A549 (cell line): ENCODE measurements around the gene CCNYL1. TPM values are rescaled to one million over a fixed set of nuclear protein-coding genes. Genes with fewer than 3 reads are reported as not detected.

ENCODE experiments used
- ATAC-seq, 2 experiments: fragments of 200-7000 bp in 1 of 2; fragments of >200 bp in 1 of 2; cut with Nextera tagmentation in 1 of 2; cut with Tn5 transposase in 1 of 2; 3 replicates each; pipeline versions ENCODE4 v1.8.0 to v1.9.1; 2018 to 2020; ENCODE audit warnings: mild to moderate bottlenecking in 1 of 2, moderate library complexity in 1 of 2
- CTCF ChIA-PET: fragments of 300-600 bp; sonication (Branson Sonifier 250); formaldehyde crosslinking; extraction: SDS; loops from one replicate; lab custom pipeline; 2021; ENCODE audit warnings: antibody characterized with exemption, inconsistent platforms; lab: Yijun Ruan, JAX
- POLR2A ChIA-PET: fragments of 350-600 bp; formaldehyde crosslinking; extraction: SDS; loops from one replicate; lab custom pipeline; 2021; ENCODE audit warnings: antibody characterized with exemption, inconsistent platforms; lab: Yijun Ruan, JAX
- DNase-seq, 2 experiments: peaks; one replicate each; pipeline versions ENCODE4 v3.0.0 to v3.0.0-alpha.2; 2011 to 2016; ENCODE audit warnings: low read depth in 1 of 2, low spot score in 1 of 2
- FAIRE-seq: peaks from 2 replicates; lab custom pipeline; 2011; peaks lifted over from hg19 to GRCh38; lab: Jason Lieb, UNC
- H3K27ac ChIP-seq, 2 experiments: fragments of >200 bp; sonication (Bioruptor Twin); formaldehyde crosslinking; 3 replicates each; pipeline ENCODE4 v1.5.1; 2016 to 2017
- H3K4me1 ChIP-seq: fragments of >200 bp; sonication (Bioruptor Twin); formaldehyde crosslinking; 3 replicates; pipeline ENCODE4 v1.6.1; 2016
- H3K4me2 ChIP-seq: fragments of >200 bp; sonication (Bioruptor Twin); formaldehyde crosslinking; 3 replicates; pipeline ENCODE4 v1.6.1; 2016
- H3K4me3 ChIP-seq: fragments of >200 bp; sonication (Bioruptor Twin); formaldehyde crosslinking; 3 replicates; pipeline ENCODE4 v1.5.1; 2016
- H3K9me3 ChIP-seq: fragments of >200 bp; sonication (Bioruptor Twin); formaldehyde crosslinking; 3 replicates; pipeline ENCODE4 v1.6.1; 2016
- ATOH8 ChIP-seq: fragments of 250-450 bp; sonication (Bioruptor Pico); IDR thresholded peaks from 2 replicates; pipeline ENCODE4 v1.5.0; 2020; ENCODE audit warnings: low read depth, mild to moderate bottlenecking, moderate library complexity
- CBX8 ChIP-seq: fragments of 200-600 bp; sonication (generic); IDR thresholded peaks from 2 replicates; pipeline ENCODE4 v1.6.1; 2016
- CEBPB ChIP-seq, 2 experiments: fragments of >200 bp in 1 of 2; sonication (Bioruptor Twin) in 1 of 2; formaldehyde crosslinking in 1 of 2; IDR thresholded peaks; 2 replicates each; pipeline ENCODE4 v1.6.1; 2012 to 2016
- CHD2 ChIP-seq: fragments of 150-350 bp; IDR thresholded peaks from 2 replicates; pipeline ENCODE4 v1.6.1; 2014; ENCODE audit warnings: low read length; ENCODE audit not compliant: partially characterized antibody
- CHD4 ChIP-seq: fragments of 200-600 bp; sonication (generic); IDR thresholded peaks from 2 replicates; pipeline ENCODE4 v1.6.1; 2016; ENCODE audit warnings: antibody characterized with exemption, mild to moderate bottlenecking, borderline replicate concordance
- ELK1 ChIP-seq: fragments of 150-350 bp; IDR thresholded peaks from 2 replicates; pipeline ENCODE4 v1.6.1; 2014; ENCODE audit warnings: low read depth, mild to moderate bottlenecking, low read length
- FOXS1 ChIP-seq: fragments of 250-450 bp; sonication (Bioruptor Pico); IDR thresholded peaks from 2 replicates; pipeline ENCODE4 v1.5.0; 2020; ENCODE audit warnings: mild to moderate bottlenecking, moderate library complexity
- HES2 ChIP-seq: fragments of >200 bp; sonication (Bioruptor Twin); formaldehyde crosslinking; IDR thresholded peaks from 2 replicates; pipeline ENCODE4 v1.6.1; 2016
- HEYL ChIP-seq: fragments of 250-450 bp; sonication (Bioruptor Pico); IDR thresholded peaks from 2 replicates; pipeline ENCODE4 v1.8.0; 2021; ENCODE audit warnings: mild to moderate bottlenecking, moderate library complexity
- HMGXB4 ChIP-seq: fragments of 250-450 bp; sonication (Bioruptor Pico); IDR thresholded peaks from 2 replicates; pipeline ENCODE4 v1.5.0; 2021; ENCODE audit warnings: mild to moderate bottlenecking, moderate library complexity, borderline replicate concordance
- HOXA7 ChIP-seq: fragments of 250-450 bp; sonication (Bioruptor Pico); IDR thresholded peaks from 2 replicates; pipeline ENCODE4 v1.5.0; 2020; ENCODE audit warnings: mild to moderate bottlenecking, moderate library complexity
- MAFK ChIP-seq: fragments of 450-650 bp; IDR thresholded peaks from 2 replicates; pipeline ENCODE4 v1.6.1; 2014; ENCODE audit not compliant: partially characterized antibody
- MAX ChIP-seq: IDR thresholded peaks from 2 replicates; pipeline ENCODE4 v1.6.1; 2012
- PBX3 ChIP-seq: IDR thresholded peaks from 2 replicates; pipeline ENCODE4 v1.6.1; 2012
- PHF8 ChIP-seq: fragments of 200-600 bp; sonication (generic); IDR thresholded peaks from 2 replicates; pipeline ENCODE4 v1.6.1; 2016; ENCODE audit warnings: low read depth, mild to moderate bottlenecking, antibody characterized with exemption, moderate library complexity, borderline replicate concordance
- POLR2AphosphoS2 ChIP-seq: conservative IDR thresholded peaks from 2 replicates; pipeline ENCODE4 v1.6.1; 2012; ENCODE audit warnings: low read length, improper control_type of control experiment, inconsistent platforms
- RFX5 ChIP-seq: fragments of 450-650 bp; IDR thresholded peaks from 2 replicates; pipeline ENCODE4 v1.7.1; 2014; ENCODE audit warnings: antibody characterized with exemption, mild to moderate bottlenecking, moderate library complexity
- ZC3H11A ChIP-seq: fragments of 450-650 bp; IDR thresholded peaks from 2 replicates; pipeline ENCODE4 v1.6.1; 2014; ENCODE audit warnings: antibody characterized with exemption, mild to moderate bottlenecking
- WGBS: methylation state at CpG from one replicate; pipeline ENCODE4 v1.1.6; 2017; ENCODE audit errors: missing lambda C conversion rate; 5-methylcytosine and 5-hydroxymethylcytosine counted together
- polyA plus RNA-seq, 4 experiments: library from polyadenylated mRNA; depleted of rRNA in 3 of 4; stranded (reverse); fragments of >200 nt; fragmentation: RNase III in 1 of 4; extraction: RNeasy Plus Mini Kit Qiagen cat#74134 plus additional on column Dnase treatment in 1 of 4; gene quantifications; 2 replicates in 3 of 4; 3 replicates in 1 of 4; pipeline ENCODE4 v1.2.3, GENCODE V29; 2011 to 2017

CCNYL1 gene
- polyA plus RNA-seq, 2 of the 4 experiments (the other 2 are of a cell fraction): 16.9 to 31.6 TPM

GRCh38 chr2:207729465-207729998 is 18.1 kb downstream of the CCNYL1 start (continued):
- TF ChIP-seq CHD2: no peak
- TF ChIP-seq, all 56 proteins: peak for 0

- H3K4me2 ChIP-seq: no peak overlapping the region
- FAIRE-seq: no peak
- H3K4me3 ChIP-seq: no peak overlapping the region
- ChIA-PET POLR2A (no interaction called here), CTCF (interaction anchor here (2.2 kb wide), 1 partner anchor 105 kb away, joined by 13 read pairs; the partner anchor contains the start of gene METTL21A)
- DNase-seq: no peak
- peaks cover 44% of the 10 kb centered on the region for H3K4me1 ChIP-seq
- H3K27ac ChIP-seq: no peak overlapping the region
- no peak for ATAC-seq
- WGBS: 80% methylated on average over 1 of the region's 1 CpG
- no peak for TF ChIP-seq ELK1
- no peak for TF ChIP-seq MAFK
- TF ChIP-seq ATOH8 (CRISPR knock-in tag): no peak
- no peak for TF ChIP-seq RFX5
- TF ChIP-seq FOXS1: no peak
- TF ChIP-seq CBX8: no peak
- no peak for TF ChIP-seq MAX
- TF ChIP-seq CEBPB (IDR thresholded peaks at IDR 0.05): no peak
- TF ChIP-seq HEYL (CRISPR knock-in tag): no peak
- TF ChIP-seq HMGXB4 (CRISPR knock-in tag): no peak
- no peak for TF ChIP-seq PBX3
- no peak for TF ChIP-seq HES2
- TF ChIP-seq HOXA7: no peak
- no peak for TF ChIP-seq ZC3H11A
- no peak for TF ChIP-seq PHF8
- no peak for TF ChIP-seq CHD4
- no peak for TF ChIP-seq CHD2
- TF ChIP-seq POLR2AphosphoS2: no peak
- TF ChIP-seq, all 56 proteins: peak for 0
- no peaks in the 10 kb centered on the region for H3K9me3 ChIP-seq
Measured at GRCh38 chr2:207731138-207731537, 19.7 kb downstream of the CCNYL1 start.
